ENCODE data around the gene TNFSF13.

DNA sequence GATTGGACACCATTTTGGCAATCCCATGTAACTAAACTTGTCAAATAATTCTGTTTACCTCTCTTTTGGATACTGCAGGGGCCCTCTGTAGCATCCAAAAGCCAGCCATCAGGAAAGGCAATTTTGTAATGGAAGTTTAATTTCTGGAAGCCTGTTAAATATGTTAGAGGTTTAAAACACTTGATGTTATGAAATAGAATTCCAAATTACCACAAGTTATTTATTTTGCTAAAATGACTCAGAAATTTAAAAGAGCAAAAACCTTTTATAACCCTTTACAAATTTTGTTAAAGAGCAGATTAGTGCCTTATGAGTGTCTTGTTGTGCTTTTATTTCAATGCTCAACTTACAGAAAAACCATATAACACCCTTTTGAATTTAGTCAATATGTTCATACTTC is 29.7 kb upstream of the TNFSF13 start:
- TF ChIP-seq, protein P1, sequence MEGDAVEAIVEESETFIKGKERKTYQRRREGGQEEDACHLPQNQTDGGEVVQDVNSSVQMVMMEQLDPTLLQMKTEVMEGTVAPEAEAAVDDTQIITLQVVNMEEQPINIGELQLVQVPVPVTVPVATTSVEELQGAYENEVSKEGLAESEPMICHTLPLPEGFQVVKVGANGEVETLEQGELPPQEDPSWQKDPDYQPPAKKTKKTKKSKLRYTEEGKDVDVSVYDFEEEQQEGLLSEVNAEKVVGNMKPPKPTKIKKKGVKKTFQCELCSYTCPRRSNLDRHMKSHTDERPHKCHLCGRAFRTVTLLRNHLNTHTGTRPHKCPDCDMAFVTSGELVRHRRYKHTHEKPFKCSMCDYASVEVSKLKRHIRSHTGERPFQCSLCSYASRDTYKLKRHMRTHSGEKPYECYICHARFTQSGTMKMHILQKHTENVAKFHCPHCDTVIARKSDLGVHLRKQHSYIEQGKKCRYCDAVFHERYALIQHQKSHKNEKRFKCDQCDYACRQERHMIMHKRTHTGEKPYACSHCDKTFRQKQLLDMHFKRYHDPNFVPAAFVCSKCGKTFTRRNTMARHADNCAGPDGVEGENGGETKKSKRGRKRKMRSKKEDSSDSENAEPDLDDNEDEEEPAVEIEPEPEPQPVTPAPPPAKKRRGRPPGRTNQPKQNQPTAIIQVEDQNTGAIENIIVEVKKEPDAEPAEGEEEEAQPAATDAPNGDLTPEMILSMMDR (IDR thresholded peaks at IDR 0.05), result no peak
- no peak for TF ChIP-seq POLR2A (IDR thresholded peaks at IDR 0.05)

All from heart left ventricle (tissue), 13 donors.